WTC11 (cell line): ENCODE results near the gene ARL8A. TPM values are rescaled to one million over a fixed set of nuclear protein-coding genes. Genes with fewer than 3 reads are reported as not detected.
"Not testable (repeated sequence)": the region's sequence is repeated elsewhere in the genome, so short reads cannot be mapped to it uniquely, and the experiment has no call there.

Experiments
- ATAC-seq: fragments of 200-7000 bp; cut with Tn5 transposase; 2 replicates; pipeline ENCODE4 v1.10.0; 2021; ENCODE audit warnings: mild to moderate bottlenecking, moderate library complexity
- CTCF ChIA-PET: fragments of 300-600 bp; sonication (Branson Sonifier 250); formaldehyde crosslinking; loops from one replicate; lab custom pipeline; 2021; ENCODE audit warnings: antibody characterized with exemption; lab: Charles Lee
- POLR2A ChIA-PET: fragments of 350-600 bp; sonication (Branson Sonifier 250); formaldehyde crosslinking; loops from one replicate; lab custom pipeline; 2021; ENCODE audit warnings: antibody characterized with exemption; lab: Charles Lee
- DNase-seq: peaks from one replicate; pipeline ENCODE4 v3.0.0; 2021; ENCODE audit warnings: low spot score
- H3K27ac Mint-ChIP-seq: 2 replicates; pipeline ENCODE4 v1.8.0; 2021; ENCODE audit warnings: mixed read lengths
- H3K27me3 Mint-ChIP-seq: 2 replicates; pipeline ENCODE4 v1.8.0; 2021; ENCODE audit warnings: low read depth, mild to moderate bottlenecking, moderate library complexity, mixed read lengths
- H3K36me3 Mint-ChIP-seq: 2 replicates; pipeline ENCODE4 v1.8.0; 2021; ENCODE audit warnings: mixed read lengths
- H3K4me1 Mint-ChIP-seq: 2 replicates; pipeline ENCODE4 v1.8.0; 2022; ENCODE audit warnings: mixed read lengths
- H3K4me3 Mint-ChIP-seq: 2 replicates; pipeline ENCODE4 v1.8.0; 2021; ENCODE audit warnings: mild to moderate bottlenecking, moderate library complexity, mixed read lengths
- H3K9me3 Mint-ChIP-seq: 2 replicates; pipeline ENCODE4 v1.8.0; 2021; ENCODE audit warnings: mixed read lengths
- ATF1 ChIP-seq: sonication (generic); formaldehyde crosslinking; IDR thresholded peaks from 2 replicates; pipeline ENCODE4 v1.8.1; 2023; ENCODE audit warnings: mild to moderate bottlenecking, moderate library complexity, missing genetic modification reagents
- ATF3 ChIP-seq: sonication (generic); formaldehyde crosslinking; conservative IDR thresholded peaks from 2 replicates; pipeline ENCODE4 v1.8.1; 2022; ENCODE audit warnings: mild to moderate bottlenecking, missing genetic modification reagents
- CBFB ChIP-seq: sonication (generic); formaldehyde crosslinking; IDR thresholded peaks from 2 replicates; pipeline ENCODE4 v1.8.1; 2022; ENCODE audit warnings: mild to moderate bottlenecking, low read depth, missing genetic modification reagents
- CREB1 ChIP-seq: sonication (generic); formaldehyde crosslinking; IDR thresholded peaks from 2 replicates; pipeline ENCODE4 v1.8.0; 2023; ENCODE audit warnings: mild to moderate bottlenecking, missing genetic modification reagents
- ELF4 ChIP-seq: sonication (generic); formaldehyde crosslinking; IDR thresholded peaks from 2 replicates; pipeline ENCODE4 v1.8.1; 2022; ENCODE audit warnings: low read depth, mild to moderate bottlenecking, moderate library complexity, missing genetic modification reagents
- EMX1 ChIP-seq: fragments of 250-450 bp; sonication (Bioruptor Pico); IDR thresholded peaks from 2 replicates; pipeline ENCODE4 v1.8.0; 2021; ENCODE audit warnings: mild to moderate bottlenecking
- ESRRA ChIP-seq: sonication (generic); formaldehyde crosslinking; IDR thresholded peaks from 2 replicates; pipeline ENCODE4 v1.8.1; 2022; ENCODE audit warnings: mild to moderate bottlenecking, missing genetic modification reagents, borderline replicate concordance
- FOXK1 ChIP-seq: sonication (generic); formaldehyde crosslinking; IDR thresholded peaks from 2 replicates; pipeline ENCODE4 v1.8.0; 2022; ENCODE audit warnings: mild to moderate bottlenecking, moderate library complexity, missing genetic modification reagents
- JAZF1 ChIP-seq: fragments of 250-450 bp; sonication (Bioruptor Pico); IDR thresholded peaks from 2 replicates; pipeline ENCODE4 v1.9.0; 2021; ENCODE audit warnings: moderate library complexity, mild to moderate bottlenecking, inconsistent platforms
- KAT7 ChIP-seq: sonication (generic); formaldehyde crosslinking; IDR thresholded peaks from 2 replicates; pipeline ENCODE4 v1.8.1; 2023; ENCODE audit warnings: missing genetic modification reagents, mild to moderate bottlenecking, borderline replicate concordance
- NFATC4 ChIP-seq: fragments of 250-450 bp; sonication (Bioruptor Pico); IDR thresholded peaks from 2 replicates; pipeline ENCODE4 v1.9.0; 2021; ENCODE audit warnings: mild to moderate bottlenecking
- OVOL2 ChIP-seq: fragments of 250-450 bp; sonication (Bioruptor Pico); IDR thresholded peaks from 2 replicates; pipeline ENCODE4 v1.9.0; 2021; ENCODE audit warnings: mild to moderate bottlenecking, borderline replicate concordance
- PRDM15 ChIP-seq: sonication (generic); formaldehyde crosslinking; IDR thresholded peaks from 2 replicates; pipeline ENCODE4 v1.8.0; 2022; ENCODE audit warnings: missing genetic modification reagents
- RELA ChIP-seq: sonication (generic); formaldehyde crosslinking; IDR thresholded peaks from 2 replicates; pipeline ENCODE4 v1.8.1; 2022; ENCODE audit warnings: missing genetic modification reagents, mild to moderate bottlenecking, borderline replicate concordance
- SMAD3 ChIP-seq: sonication (generic); formaldehyde crosslinking; IDR thresholded peaks from 2 replicates; pipeline ENCODE4 v1.8.0; 2022; ENCODE audit warnings: missing genetic modification reagents, mild to moderate bottlenecking, borderline replicate concordance
- SOX15 ChIP-seq: fragments of 250-450 bp; sonication (Bioruptor Pico); IDR thresholded peaks from 2 replicates; pipeline ENCODE4 v1.9.0; 2021; ENCODE audit warnings: mild to moderate bottlenecking
- TEAD4 ChIP-seq: sonication (generic); formaldehyde crosslinking; IDR thresholded peaks from 2 replicates; pipeline ENCODE4 v1.8.0; 2022; ENCODE audit warnings: mild to moderate bottlenecking, missing genetic modification reagents
- ZBTB21 ChIP-seq: sonication (generic); formaldehyde crosslinking; IDR thresholded peaks from 2 replicates; pipeline ENCODE4 v1.8.1; 2023; ENCODE audit warnings: mild to moderate bottlenecking, missing genetic modification reagents, borderline replicate concordance
- ZNF423 ChIP-seq: fragments of 250-450 bp; sonication (Bioruptor Pico); IDR thresholded peaks from 2 replicates; pipeline ENCODE4 v2.1.2; 2022; ENCODE audit warnings: mild to moderate bottlenecking, moderate library complexity
- ZNF425 ChIP-seq: fragments of 250-450 bp; sonication (Bioruptor Pico); conservative IDR thresholded peaks from 2 replicates; pipeline ENCODE4 v1.9.0; 2021; ENCODE audit warnings: mild to moderate bottlenecking
- total RNA-seq: library from RNA; stranded (reverse); gene quantifications from 3 replicates; pipeline ENCODE4 v1.2.3, GENCODE V29; 2021
- TF ChIP-seq, protein P1 (sequence below): sonication (generic); formaldehyde crosslinking; IDR thresholded peaks from 2 replicates; pipeline ENCODE4 v1.8.0; 2022; ENCODE audit warnings: mild to moderate bottlenecking, missing genetic modification reagents
- TF ChIP-seq, protein P2 (sequence below): fragments of 200-600 bp; IDR thresholded peaks from 2 replicates; pipeline ENCODE4 v1.8.0; 2022; ENCODE audit warnings: antibody characterized with exemption
- TF ChIP-seq, protein P3 (sequence below): sonication (generic); formaldehyde crosslinking; IDR thresholded peaks from 2 replicates; pipeline ENCODE4 v1.8.1; 2023; ENCODE audit warnings: mild to moderate bottlenecking, missing genetic modification reagents, moderate library complexity

ARL8A gene
- total RNA-seq, 1 experiment from 2014 or later, result 47.2 TPM

DNA sequence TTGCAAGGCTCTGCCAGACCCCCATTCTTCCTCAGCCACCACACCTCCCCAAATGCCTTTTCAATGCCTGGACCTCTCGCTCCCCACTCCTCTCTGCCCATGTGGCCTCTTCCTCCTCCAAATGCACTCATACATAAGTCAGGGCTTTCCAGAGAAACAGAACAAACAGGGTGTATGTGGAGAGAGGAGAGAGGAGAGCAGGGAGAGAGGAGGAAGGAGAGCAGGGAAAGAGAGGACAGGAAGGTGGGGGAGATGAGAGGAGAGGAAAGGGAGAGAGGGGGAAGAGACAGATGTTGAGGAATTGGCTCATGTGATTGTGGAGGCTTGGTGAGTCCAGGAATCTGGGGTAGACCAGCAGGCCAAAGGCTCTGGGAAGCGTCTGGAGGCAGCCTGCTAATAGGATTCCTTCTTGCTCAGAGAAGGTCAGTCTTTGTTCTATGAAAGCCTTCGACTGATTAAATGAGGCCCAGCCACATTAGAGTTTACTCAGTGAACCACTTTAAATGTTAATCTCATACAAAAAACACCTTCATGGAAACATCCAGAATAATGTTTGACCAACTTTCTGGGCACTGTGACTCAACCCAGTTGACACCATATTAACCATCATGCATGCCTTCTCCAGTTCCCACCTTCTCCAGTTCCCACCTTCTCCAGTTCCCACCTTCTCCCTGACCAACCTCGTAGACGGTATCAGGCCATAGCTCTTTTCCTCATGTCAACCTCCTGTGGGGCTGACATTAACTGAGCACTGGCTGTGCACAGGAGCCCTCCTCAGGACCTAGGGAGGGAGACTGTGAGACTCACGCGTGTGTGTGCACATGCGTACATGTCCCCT is 37.7 kb upstream of the ARL8A start (continued):
- TF ChIP-seq ELF4 (CRISPR knock-in tag) (no peak), TEAD4 (no peak), ZNF423 (CRISPR knock-in tag) (no peak), ZNF425 (no peak), CBFB (CRISPR knock-in tag) (no peak)

DNA sequence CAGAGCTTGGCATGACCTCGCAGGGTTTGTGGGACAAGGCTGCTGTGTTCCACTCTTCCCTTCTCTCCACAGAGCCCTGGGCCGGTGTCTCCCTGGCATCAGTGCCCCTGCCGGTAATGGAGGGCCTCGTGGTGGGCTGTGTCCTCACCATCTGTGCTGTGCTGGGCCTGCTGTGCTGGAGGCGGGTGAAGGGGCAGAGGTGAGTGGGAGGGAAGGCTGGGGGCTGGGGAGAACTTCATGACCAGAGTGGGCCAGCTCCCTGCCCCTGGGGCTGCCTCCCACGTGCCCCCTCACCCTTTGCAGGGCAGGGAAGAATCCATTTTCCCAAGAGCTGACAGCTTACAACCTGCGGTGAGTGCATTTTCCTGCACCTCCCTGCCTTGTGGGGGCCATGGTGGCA is 37.0 kb upstream of the ARL8A start:
- Mint-ChIP-seq H3K9me3 (no peaks in the 10 kb centered on the region), H3K36me3 (no peaks in the 10 kb centered on the region), H3K4me3 (no peak overlapping the region), H3K27me3 (peaks cover 4% of the 10 kb centered on the region; the same call in 1 of the 2 replicates), H3K27ac (no peak overlapping the region), H3K4me1 (peaks cover 13% of the 10 kb centered on the region)
- no peak for DNase-seq
- no peak for ATAC-seq
- ChIA-PET CTCF (interaction anchor here (1.4 kb wide), 1 partner anchor 33 kb away, joined by 3 read pairs; no protein-coding TSS in a partner anchor), POLR2A (no interaction called here)
- no peak for TF ChIP-seq ATF1 (CRISPR knock-in tag)
- TF ChIP-seq EMX1 (CRISPR knock-in tag), result no peak
- TF ChIP-seq RELA (CRISPR knock-in tag), result no peak
- no peak for TF ChIP-seq ESRRA (CRISPR knock-in tag)
- no peak for TF ChIP-seq NFATC4 (CRISPR knock-in tag)
- no peak for TF ChIP-seq ATF3 (CRISPR knock-in tag)
- no peak for TF ChIP-seq ZBTB21 (CRISPR knock-in tag)
- no peak for TF ChIP-seq SOX15
- no peak for TF ChIP-seq JAZF1 (CRISPR knock-in tag)
- no peak for TF ChIP-seq KAT7 (CRISPR knock-in tag)
- TF ChIP-seq, protein P1, sequence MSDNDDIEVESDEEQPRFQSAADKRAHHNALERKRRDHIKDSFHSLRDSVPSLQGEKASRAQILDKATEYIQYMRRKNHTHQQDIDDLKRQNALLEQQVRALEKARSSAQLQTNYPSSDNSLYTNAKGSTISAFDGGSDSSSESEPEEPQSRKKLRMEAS (CRISPR knock-in tag), result no peak
- no peak for TF ChIP-seq CREB1 (CRISPR knock-in tag)
- no peak for TF ChIP-seq FOXK1
- TF ChIP-seq, protein P2, sequence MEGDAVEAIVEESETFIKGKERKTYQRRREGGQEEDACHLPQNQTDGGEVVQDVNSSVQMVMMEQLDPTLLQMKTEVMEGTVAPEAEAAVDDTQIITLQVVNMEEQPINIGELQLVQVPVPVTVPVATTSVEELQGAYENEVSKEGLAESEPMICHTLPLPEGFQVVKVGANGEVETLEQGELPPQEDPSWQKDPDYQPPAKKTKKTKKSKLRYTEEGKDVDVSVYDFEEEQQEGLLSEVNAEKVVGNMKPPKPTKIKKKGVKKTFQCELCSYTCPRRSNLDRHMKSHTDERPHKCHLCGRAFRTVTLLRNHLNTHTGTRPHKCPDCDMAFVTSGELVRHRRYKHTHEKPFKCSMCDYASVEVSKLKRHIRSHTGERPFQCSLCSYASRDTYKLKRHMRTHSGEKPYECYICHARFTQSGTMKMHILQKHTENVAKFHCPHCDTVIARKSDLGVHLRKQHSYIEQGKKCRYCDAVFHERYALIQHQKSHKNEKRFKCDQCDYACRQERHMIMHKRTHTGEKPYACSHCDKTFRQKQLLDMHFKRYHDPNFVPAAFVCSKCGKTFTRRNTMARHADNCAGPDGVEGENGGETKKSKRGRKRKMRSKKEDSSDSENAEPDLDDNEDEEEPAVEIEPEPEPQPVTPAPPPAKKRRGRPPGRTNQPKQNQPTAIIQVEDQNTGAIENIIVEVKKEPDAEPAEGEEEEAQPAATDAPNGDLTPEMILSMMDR, result no peak
- no peak for TF ChIP-seq PRDM15
- TF ChIP-seq SMAD3, result no peak
- TF ChIP-seq, protein P3, sequence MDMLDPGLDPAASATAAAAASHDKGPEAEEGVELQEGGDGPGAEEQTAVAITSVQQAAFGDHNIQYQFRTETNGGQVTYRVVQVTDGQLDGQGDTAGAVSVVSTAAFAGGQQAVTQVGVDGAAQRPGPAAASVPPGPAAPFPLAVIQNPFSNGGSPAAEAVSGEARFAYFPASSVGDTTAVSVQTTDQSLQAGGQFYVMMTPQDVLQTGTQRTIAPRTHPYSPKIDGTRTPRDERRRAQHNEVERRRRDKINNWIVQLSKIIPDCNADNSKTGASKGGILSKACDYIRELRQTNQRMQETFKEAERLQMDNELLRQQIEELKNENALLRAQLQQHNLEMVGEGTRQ (CRISPR knock-in tag), result no peak
- TF ChIP-seq OVOL2, result no peak

DNA sequence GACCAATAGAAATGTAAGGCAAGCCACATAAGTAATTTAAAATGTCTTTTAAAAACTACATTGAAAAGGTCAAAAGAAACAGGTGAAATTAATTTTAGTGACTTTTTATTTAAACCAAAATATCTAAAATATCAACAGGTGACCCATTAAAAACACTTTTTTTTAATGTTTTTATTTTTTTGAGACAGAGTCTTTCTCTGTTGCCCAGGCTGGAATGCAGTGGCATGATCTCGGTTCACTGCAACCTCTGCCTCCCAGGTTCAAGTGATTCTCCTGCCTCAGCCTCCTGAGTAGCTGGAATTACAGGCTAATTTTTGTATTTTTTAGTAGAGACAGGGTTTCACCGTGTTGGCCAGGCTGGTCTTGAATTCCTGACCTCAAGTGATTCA is 36.2 kb upstream of the ARL8A start:
- POLR2A ChIA-PET, ATAC-seq, H3K36me3 Mint-ChIP-seq, H3K27ac Mint-ChIP-seq, DNase-seq, H3K4me3 Mint-ChIP-seq, H3K27me3 Mint-ChIP-seq, H3K9me3 Mint-ChIP-seq: not testable (repeated sequence)
- peaks cover 13% of the 10 kb centered on the region for H3K4me1 Mint-ChIP-seq
- CTCF ChIA-PET, result interaction anchor here (1.4 to 2.2 kb wide), 2 partner anchors 8 to 12 kb away, joined by 4 to 12 read pairs; partner anchors contain the start of gene LGR6
